Spleen (tissue), 11 donors: ENCODE measurements around the gene ST6GALNAC2. TPM values are rescaled to one million over a fixed set of nuclear protein-coding genes. Genes with fewer than 3 reads are reported as not detected.

Experiments used
- DNase-seq: peaks from one replicate; pipeline ENCODE4 v3.0.0-alpha.2; 2020
- H3K27ac ChIP-seq, 8 donors: fragments of 200-600 bp; sonication (generic) in 7 of 8; 1 replicate in 4 of 8; 2 replicates in 4 of 8; pipeline versions ENCODE4 v1.5.0 to v1.8.0; 2016 to 2021; ENCODE audit warnings: inconsistent platforms in 4 of 8, mild to moderate bottlenecking in 4 of 8, moderate library complexity in 1 of 8
- H3K27me3 ChIP-seq, 7 donors: fragments of 200-600 bp; sonication (generic) in 6 of 7; replicated peaks in 1 of 7; 1 replicate in 4 of 7; 2 replicates in 3 of 7; pipeline versions ENCODE4 v1.5.0 to v1.8.0; 2016 to 2021; ENCODE audit warnings: inconsistent platforms in 3 of 7, mild to moderate bottlenecking in 1 of 7
- H3K36me3 ChIP-seq, 6 donors: fragments of 200-600 bp; sonication (generic) in 5 of 6; 1 replicate in 4 of 6; 2 replicates in 2 of 6; pipeline versions ENCODE4 v1.5.0 to v1.8.0; 2016 to 2021; ENCODE audit warnings: inconsistent platforms in 2 of 6
- H3K4me1 ChIP-seq, 6 donors: fragments of 200-600 bp; sonication (generic) in 5 of 6; 1 replicate in 3 of 6; 2 replicates in 3 of 6; pipeline versions ENCODE4 v1.5.0 to v1.8.0; 2016 to 2021; ENCODE audit warnings: inconsistent platforms in 3 of 6
- H3K4me3 ChIP-seq, 8 donors: fragments of 200-600 bp; sonication (generic) in 7 of 8; 1 replicate in 4 of 8; 2 replicates in 4 of 8; pipeline versions ENCODE4 v1.5.0 to v1.8.0; 2016 to 2021; ENCODE audit warnings: inconsistent platforms in 4 of 8, mild to moderate bottlenecking in 4 of 8, moderate library complexity in 2 of 8
- H3K9me3 ChIP-seq, 8 donors: fragments of 200-600 bp; sonication (generic) in 7 of 8; 1 replicate in 4 of 8; 2 replicates in 4 of 8; pipeline versions ENCODE4 v1.5.0 to v1.8.0; 2016 to 2021; ENCODE audit warnings: inconsistent platforms in 4 of 8
- POLR2A ChIP-seq, 3 donors: fragments of 450-650 bp; IDR thresholded peaks; one replicate each; pipeline ENCODE4 v1.5.1; 2017; ENCODE audit warnings: antibody characterized with exemption in 3 of 3, mild to moderate bottlenecking in 1 of 3
- POLR2AphosphoS5 ChIP-seq, 3 donors: sonication (generic); formaldehyde crosslinking; IDR thresholded peaks; one replicate each; pipeline ENCODE4 v1.5.1; 2017; ENCODE audit warnings: antibody characterized with exemption in 3 of 3
- WGBS, 5 donors: extraction: QIAGEN DNeasy Blood & Tissue Kit in 3 of 5; methylation state at CpG; one replicate each; pipeline versions ENCODE4 v1.1.5 to v1.1.7; 2013 to 2018; 5-methylcytosine and 5-hydroxymethylcytosine counted together
- intact Hi-C: fragments of 100-400 bp; cut with DNase I; formaldehyde crosslinking; loops from one replicate; pipeline ENCODE4 v1.15.0; 2023; ENCODE audit warnings: low total_unique reads
- polyA plus RNA-seq, 3 donors: library from polyadenylated mRNA; stranded (reverse); fragments of 200-250 nt; gene quantifications; one replicate each; pipeline ENCODE4 v1.2.1, GENCODE V29; 2013
- total RNA-seq, 7 donors: library from RNA; depleted of rRNA in 3 of 7; stranded (reverse); fragments of >200 nt in 3 of 7; fragmentation: NEBNext Ultra II Directional in 4 of 7; extraction: Animal tissue kit (Norgen Biotek cat#: 25700) in 4 of 7; gene quantifications; one replicate each; pipeline versions ENCODE4 v1.1.0 to v1.2.1, GENCODE V29; 2016 to 2021
- TF ChIP-seq, protein P1 (sequence below), 11 experiments: fragments of 200-600 bp in 7 of 11; fragments of 450-650 bp in 4 of 11; sonication (generic) in 4 of 11; IDR thresholded peaks in 8 of 11; conservative IDR thresholded peaks in 3 of 11; 1 replicate in 7 of 11; 2 replicates in 4 of 11; pipeline versions ENCODE4 v1.4.0 to v1.8.0; 2016 to 2021; ENCODE audit warnings: antibody characterized with exemption in 11 of 11, inconsistent platforms in 4 of 11, mild to moderate bottlenecking in 1 of 11
- donor health status: healthy with polysubstance abuse.
- donor health status: DM: no; HTN: no; CAD: no; lungs with moderate emphysema.
- donor health status: DM: no; HTN: no; CAD: no.
- donor health status: Bipolar disorder and iron deficiency.
- donor health status: healthy.
- donor health status: DM: no; HTN: no; CAD: no.
- donor health status: DM: yes; HTN: yes; CAD: no.

ST6GALNAC2 gene
- total and polyA plus RNA-seq, 10 donors, result 1.1 to 15.7 (median 8.7) TPM

DNA sequence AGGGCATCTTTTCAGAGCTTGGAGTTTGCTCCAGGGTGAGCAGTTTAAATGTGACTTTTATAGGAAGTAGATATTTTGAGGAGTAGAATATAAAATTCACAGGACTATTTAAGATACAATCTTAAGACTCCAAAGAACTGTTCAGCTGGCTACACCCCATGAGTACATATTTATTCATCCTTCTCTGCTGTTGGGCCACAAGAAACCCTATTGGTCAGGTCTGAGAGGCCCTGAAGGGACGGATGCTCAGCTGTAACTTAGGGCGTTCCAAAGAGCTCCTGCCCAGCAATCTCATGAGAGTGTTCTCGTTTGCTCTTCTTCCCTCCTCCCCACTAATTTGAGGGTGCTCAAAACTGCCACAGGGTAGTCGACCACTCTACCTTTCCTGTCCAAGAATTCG is 7.3 kb downstream of the ST6GALNAC2 start:
- no peak overlapping the region for H3K4me3 ChIP-seq
- no peaks in the 10 kb centered on the region for H3K4me1 ChIP-seq
- intact Hi-C loops, result no loop called here
- H3K9me3 ChIP-seq, result no peaks in the 10 kb centered on the region
- H3K27me3 ChIP-seq, result no peaks in the 10 kb centered on the region
- TF ChIP-seq POLR2A (IDR thresholded peaks at IDR 0.05) (no peak), POLR2AphosphoS5 (IDR thresholded peaks at IDR 0.05) (no peak)
- TF ChIP-seq, protein P1, sequence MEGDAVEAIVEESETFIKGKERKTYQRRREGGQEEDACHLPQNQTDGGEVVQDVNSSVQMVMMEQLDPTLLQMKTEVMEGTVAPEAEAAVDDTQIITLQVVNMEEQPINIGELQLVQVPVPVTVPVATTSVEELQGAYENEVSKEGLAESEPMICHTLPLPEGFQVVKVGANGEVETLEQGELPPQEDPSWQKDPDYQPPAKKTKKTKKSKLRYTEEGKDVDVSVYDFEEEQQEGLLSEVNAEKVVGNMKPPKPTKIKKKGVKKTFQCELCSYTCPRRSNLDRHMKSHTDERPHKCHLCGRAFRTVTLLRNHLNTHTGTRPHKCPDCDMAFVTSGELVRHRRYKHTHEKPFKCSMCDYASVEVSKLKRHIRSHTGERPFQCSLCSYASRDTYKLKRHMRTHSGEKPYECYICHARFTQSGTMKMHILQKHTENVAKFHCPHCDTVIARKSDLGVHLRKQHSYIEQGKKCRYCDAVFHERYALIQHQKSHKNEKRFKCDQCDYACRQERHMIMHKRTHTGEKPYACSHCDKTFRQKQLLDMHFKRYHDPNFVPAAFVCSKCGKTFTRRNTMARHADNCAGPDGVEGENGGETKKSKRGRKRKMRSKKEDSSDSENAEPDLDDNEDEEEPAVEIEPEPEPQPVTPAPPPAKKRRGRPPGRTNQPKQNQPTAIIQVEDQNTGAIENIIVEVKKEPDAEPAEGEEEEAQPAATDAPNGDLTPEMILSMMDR (IDR thresholded peaks at IDR 0.05 in 8 of 11, conservative IDR thresholded peaks at IDR 0.05 in 3 of 11), result no peak
- no peak overlapping the region for H3K27ac ChIP-seq
- no peak for DNase-seq
- H3K36me3 ChIP-seq, result no peaks in the 10 kb centered on the region
- 68 to 90% (median 88%) methylated on average over 5 of the region's 5 CpGs for WGBS, 5 donors

DNA sequence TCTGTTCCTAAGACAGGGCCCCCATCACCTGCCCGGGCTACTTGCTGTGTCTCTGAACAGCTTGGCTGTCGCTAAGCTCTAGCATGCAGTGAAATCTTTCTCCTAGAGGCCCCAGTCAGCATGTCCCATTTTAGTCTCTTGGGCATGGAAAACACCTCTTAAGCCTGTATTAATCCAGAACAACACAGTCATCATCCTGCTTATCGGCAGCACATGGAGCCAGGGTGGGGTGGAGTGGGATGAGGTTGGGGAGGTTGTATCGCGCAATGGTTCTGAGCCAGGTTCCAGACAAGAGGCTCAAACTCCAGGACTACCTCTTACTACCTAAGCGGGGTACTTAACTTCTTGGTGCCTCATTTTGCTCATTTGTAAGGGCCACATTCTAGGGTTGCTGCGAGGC is 7.8 kb downstream of the ST6GALNAC2 start:
- DNase-seq, result no peak
- Histone ChIP-seq H3K27ac (no peak overlapping the region), H3K36me3 (no peaks in the 10 kb centered on the region), H3K9me3 (no peaks in the 10 kb centered on the region), H3K4me1 (no peaks in the 10 kb centered on the region), H3K27me3 (no peaks in the 10 kb centered on the region), H3K4me3 (no peak overlapping the region)
- intact Hi-C loops, result no loop called here
- WGBS, 5 donors, result 84 to 100% (median 95%) methylated on average over 7 of the region's 7 CpGs
- TF ChIP-seq POLR2A (IDR thresholded peaks at IDR 0.05) (no peak), POLR2AphosphoS5 (IDR thresholded peaks at IDR 0.05) (no peak)
- TF ChIP-seq, protein P1 (IDR thresholded peaks at IDR 0.05 in 8 of 11, conservative IDR thresholded peaks at IDR 0.05 in 3 of 11), result no peak

DNA sequence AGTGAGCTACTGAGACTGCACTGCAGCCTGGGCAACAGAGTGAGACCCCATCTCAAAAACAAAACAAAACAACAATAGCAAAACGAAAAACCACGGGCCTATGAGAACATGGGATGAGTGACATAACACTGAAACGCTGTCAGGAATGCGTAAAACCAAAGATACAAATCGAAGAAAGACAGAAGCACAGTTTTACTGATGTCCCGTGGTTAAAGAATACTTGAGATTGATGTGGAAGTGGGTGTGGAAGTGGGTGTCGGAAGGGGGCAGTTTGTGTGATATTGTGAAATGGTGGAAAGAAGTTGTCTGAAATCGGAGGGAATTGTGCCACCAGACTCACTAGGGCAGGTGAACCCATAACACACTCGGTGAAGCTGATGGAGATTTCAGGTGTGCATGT is 9.5 kb downstream of the ST6GALNAC2 start:
- TF ChIP-seq, protein P1 (IDR thresholded peaks at IDR 0.05 in 8 of 11, conservative IDR thresholded peaks at IDR 0.05 in 3 of 11), result no peak
- TF ChIP-seq POLR2A (IDR thresholded peaks at IDR 0.05) (no peak), POLR2AphosphoS5 (IDR thresholded peaks at IDR 0.05) (no peak)
- Histone ChIP-seq H3K27me3 (no peaks in the 10 kb centered on the region), H3K27ac (no peak overlapping the region), H3K36me3 (peaks cover 0 to 7% (median 0%) of the 10 kb centered on the region in 6 donors), H3K4me3 (no peak overlapping the region), H3K9me3 (no peaks in the 10 kb centered on the region), H3K4me1 (no peaks in the 10 kb centered on the region)
- WGBS, 5 donors, result 71 to 90% (median 85%) methylated on average over 9 of the region's 9 CpGs
- DNase-seq, result no peak
- intact Hi-C loops, result no loop called here

DNA sequence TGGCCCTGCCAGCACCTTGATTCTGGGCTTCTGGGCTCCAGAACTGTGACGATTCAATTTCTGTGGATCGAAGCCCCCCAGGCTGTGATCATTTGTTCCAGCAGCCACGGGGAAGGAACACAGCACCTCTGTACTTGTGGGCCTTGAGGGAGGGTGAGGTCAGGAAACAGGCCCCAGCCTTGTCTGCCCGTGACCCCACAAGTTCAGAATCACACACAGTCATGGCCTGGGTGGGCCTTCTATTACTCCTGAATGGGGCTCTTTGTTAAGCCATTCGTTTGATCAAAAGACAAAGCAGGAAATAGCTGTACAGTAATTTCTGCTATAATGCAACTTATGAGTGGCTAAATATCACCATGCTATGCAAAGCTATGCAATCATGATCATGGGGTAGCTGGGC is 10.1 kb downstream of the ST6GALNAC2 start:
- intact Hi-C loops, result no loop called here
- Histone ChIP-seq H3K27ac (no peak overlapping the region), H3K27me3 (no peaks in the 10 kb centered on the region), H3K4me3 (no peak overlapping the region), H3K9me3 (no peaks in the 10 kb centered on the region), H3K36me3 (peaks cover 0 to 7% (median 0%) of the 10 kb centered on the region in 6 donors), H3K4me1 (peaks cover 0 to under 1% (median 0%) of the 10 kb centered on the region in 6 donors)
- 62 to 70% (median 64%) methylated on average over 5 of the region's 5 CpGs for WGBS, 5 donors
- no peak for DNase-seq
- TF ChIP-seq, protein P1 (IDR thresholded peaks at IDR 0.05 in 8 of 11, conservative IDR thresholded peaks at IDR 0.05 in 3 of 11), result no peak
